Islet precursor cell (in vitro differentiated cells): ENCODE measurements around the gene DPF3.
A peak's percentile ranks its signal among the peaks of the same experiment; 100 is the strongest.
"Not testable (repeated sequence)": the region's sequence is repeated elsewhere in the genome, so short reads cannot be mapped to it uniquely, and the experiment has no call there.

ENCODE experiments used
- DNase-seq: peaks from one replicate; pipeline ENCODE4 v3.0.0-alpha.2; 2018

DPF3 gene

DNA sequence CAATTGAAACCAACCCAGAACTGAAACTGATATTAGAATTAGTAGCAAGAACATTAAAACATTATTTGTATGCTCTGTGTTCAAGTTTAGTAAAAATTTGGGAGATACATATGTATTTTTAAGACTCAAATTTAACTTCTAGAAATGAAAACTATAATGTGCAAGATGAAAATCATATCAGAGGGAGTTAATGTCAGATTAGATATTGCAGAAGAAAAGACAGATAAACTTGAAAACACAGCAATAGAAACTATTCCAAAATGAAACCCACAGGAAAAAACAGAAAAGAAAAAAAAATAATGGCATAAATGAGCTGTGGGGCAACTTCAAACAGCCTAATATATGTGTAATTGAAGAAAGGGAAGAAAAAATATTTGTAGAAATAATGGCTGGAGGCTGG lies 134.9 kb downstream of the DPF3 start:
- DNase-seq, result no peak

DNA sequence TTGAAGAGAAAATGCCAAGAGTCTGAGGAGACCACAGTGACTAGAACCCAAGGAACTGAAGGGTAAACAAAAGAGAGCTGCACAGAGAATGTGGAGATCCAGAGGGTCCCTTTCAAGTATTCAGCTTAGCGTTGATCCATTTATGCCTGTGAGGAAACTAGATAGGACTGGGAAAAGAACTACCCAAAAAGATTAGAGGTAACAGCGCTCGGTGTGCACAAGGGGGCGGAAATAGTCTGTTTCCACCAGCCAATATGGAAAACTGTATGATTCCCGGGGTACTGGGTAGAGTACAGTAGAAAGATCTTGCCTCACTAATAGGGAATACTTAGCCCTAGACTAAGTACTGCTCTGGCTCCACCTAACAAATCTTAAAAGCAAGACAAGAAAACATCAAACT lies 135.5 kb downstream of the DPF3 start:
- no peak for DNase-seq

DNA sequence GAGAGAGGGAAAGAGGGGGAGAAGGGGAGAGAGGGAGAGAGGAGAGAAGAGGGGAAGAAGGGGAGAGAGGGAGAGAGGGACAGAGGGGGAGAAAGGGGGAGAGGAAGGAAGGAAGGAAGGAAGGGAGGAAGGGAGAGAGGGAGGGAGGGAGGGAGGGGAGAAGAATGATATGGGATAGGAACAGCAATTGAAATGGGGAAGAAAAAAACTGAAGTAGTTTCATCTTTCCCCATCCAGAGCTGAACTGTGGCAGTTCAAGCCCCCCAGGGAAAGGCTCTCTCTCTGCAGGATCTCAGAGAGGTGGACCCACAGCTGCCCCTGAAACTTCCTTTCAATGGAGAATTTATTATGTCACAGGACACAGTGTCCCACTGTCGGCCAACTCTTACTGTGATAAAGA lies 136.9 kb downstream of the DPF3 start:
- DNase-seq, result no peak

DNA sequence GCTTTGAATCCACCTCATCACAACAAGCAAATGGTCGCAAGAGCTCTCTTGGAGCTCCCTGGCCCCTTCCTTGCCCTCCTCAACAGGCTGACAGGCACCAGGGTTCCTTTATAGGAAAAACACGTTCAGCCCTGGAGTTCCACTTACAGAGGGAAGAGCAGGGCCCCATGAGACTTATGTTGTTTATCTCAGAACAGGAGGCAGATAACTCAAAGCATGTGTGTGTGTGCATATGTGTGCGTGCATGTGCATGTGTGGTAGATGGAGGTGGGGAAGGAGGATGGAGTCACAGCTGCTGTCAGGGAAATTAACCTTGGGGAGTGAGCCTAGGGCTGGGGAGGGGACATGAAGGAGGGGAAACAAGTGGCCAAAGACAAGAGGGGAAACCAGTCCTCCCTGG lies 138.1 kb downstream of the DPF3 start:
- no peak for DNase-seq

DNA sequence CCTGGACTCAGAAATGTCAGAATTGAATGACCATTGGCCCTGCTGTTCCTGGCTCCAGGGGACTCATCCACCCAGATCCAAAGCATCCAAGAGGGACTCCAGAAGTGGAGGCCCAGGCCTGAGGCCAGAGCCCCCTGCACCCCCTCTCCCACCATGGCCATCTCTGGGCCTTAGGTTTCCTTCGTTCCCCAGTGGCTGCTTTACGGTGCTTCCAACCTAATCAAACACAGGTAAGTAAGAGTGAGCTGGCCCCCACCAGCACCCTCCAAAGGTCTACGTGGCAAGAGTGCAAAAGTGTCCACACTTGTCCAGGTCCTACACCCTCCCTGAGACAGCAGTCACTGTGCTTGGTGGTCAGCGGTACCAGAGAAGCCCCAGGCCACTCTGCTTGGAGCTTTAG lies 139.0 kb downstream of the DPF3 start:
- DNase-seq, result no peak

DNA sequence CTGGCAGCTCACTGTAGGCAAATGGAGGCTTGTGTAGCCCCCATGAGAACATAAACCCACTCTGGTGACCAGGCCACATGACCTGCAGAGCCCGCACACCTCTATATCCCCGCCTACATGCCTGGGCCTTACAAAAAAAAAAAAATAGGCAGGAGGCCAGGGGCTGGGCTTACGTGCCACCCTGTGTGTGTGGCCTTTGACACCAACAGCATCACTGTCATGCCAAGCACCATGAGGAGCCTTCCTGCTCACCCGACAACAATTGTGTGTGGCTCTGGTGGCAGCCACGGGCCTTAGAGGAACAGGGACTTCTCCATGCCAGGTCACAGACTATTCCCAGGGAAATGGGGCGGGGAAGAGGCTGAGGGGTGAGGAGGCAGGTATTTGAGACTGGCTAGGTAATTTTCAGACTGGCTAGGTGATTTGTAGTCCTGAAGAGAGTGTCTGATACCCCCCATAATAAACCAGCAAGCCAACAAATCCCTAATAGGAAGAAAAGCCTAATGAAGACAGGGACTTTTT lies 140.0 kb downstream of the DPF3 start:
- no peak for DNase-seq

DNA sequence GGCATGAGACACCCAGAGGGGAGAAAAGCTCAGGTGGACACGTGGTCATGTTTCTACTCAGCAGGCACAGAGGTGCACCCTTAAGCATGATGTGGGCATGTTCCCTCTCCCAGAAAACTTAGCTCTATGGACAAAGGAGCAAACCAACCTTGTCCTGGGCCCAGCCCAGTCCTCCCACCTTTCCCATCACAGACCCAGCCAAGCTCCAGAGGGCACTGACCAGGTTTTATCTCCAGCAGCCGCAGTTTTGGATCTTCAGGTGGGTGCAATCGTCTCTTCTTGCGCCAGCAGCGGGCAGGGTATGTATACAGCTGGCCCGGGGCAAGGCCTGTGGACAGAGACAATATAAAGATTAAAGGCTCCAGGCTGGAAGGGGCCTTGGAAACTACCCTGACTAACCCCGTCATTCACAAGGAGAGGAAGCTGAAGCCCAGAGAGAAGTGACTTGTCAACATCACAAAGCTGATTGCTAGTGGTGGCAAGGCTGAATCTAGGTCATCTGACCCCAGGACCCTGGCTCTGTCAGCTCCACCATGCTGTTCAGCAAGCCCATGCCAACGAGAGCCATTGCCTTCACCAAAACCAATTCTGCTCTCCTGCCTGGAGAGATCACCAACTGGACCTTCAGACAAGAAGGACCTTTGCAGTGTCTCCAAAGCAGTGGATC lies 140.7 kb downstream of the DPF3 start:
- DNase-seq, result no peak

DNA sequence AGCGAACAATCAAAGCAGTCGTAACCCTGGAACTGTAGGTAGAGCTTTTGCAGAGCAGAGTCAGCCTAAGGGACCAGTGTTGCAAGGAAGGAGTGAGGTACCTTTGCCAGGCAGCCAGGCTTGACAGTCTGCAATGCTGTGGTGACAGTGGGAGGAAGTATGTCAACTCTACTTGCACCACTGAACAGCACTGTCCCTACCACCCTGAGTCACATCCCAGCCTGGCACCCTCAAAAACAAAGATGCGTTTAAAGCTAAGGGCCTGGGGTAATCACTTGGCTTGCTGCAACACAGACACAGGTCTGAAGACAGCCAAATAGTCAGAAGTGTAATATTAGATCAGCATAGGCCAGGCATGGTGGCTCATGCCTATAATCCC lies 141.9 kb downstream of the DPF3 start:
- DNase-seq, result no peak

DNA sequence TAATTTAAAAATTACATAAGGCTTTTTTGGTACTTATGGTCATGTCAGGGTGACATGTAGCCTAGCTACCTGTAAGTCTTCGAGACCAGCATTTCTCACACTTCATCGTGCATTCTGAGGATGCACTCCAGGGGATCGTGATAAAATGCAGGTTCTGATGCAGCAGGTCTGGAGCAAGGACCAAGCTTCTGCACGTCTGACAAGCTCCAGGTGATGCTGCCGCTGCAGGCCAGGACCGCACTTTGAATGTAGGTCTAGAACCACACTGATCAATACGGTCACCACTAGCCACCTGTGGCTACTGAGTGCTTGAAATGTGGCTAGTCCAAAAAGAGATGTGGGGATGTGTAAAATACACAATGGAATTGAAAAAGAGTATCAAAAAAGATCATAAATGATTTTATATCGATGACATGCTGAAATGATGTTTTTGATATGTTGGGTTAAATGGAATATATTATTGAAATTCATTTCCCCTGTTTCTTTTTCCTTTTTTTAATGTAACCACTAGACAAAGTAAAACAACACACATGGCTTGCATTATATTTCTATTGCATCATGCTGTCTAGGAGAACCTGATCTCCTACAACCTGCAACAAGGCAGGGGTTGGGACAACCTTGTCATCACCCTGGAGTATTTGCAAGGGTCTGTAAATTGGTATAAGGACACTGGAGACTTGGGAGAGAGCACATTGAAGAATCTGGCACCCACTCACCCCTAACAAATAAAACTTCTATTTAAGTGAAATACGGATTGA lies 142.4 kb downstream of the DPF3 start:
- DNase-seq, result no peak

DNA sequence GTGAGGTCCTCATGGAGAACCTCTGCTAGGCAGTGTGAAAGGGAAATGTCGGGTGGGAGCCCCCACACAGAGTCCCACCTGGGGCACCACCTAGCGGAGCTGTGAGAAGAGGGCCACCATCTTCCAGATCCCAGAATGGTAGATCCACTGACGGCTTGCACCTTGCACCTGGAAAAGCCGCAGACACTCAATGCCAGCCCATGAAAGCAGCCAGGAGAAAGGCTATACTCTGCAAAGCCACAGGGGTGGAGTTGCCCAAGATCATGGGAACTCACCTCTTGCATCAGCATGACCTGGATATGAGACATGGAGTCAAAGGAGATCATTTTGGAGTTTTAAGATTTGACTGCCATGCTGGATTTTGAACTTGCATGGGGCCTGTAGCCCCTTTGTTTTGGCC lies 145.0 kb downstream of the DPF3 start:
- not testable (repeated sequence) for DNase-seq

DNA sequence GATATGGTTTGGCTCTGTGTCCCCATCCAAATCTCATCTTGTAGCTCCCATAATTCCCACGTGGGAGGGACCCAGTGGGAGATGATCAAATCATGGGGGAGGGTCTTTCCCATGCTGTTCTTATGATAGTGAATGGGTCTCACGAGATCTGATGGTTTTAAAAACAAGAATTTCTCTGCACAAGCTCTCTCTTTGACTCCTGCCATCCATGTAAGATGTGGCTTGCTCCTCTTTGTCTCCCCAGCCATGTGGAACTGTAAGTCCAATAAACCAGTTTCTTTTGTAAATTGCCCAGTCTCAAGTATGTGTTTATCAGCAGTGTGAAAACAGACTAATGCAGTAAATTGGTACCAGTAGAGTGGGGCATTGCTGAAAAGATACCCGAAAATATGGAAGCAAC lies 146.2 kb downstream of the DPF3 start:
- no peak for DNase-seq

DNA sequence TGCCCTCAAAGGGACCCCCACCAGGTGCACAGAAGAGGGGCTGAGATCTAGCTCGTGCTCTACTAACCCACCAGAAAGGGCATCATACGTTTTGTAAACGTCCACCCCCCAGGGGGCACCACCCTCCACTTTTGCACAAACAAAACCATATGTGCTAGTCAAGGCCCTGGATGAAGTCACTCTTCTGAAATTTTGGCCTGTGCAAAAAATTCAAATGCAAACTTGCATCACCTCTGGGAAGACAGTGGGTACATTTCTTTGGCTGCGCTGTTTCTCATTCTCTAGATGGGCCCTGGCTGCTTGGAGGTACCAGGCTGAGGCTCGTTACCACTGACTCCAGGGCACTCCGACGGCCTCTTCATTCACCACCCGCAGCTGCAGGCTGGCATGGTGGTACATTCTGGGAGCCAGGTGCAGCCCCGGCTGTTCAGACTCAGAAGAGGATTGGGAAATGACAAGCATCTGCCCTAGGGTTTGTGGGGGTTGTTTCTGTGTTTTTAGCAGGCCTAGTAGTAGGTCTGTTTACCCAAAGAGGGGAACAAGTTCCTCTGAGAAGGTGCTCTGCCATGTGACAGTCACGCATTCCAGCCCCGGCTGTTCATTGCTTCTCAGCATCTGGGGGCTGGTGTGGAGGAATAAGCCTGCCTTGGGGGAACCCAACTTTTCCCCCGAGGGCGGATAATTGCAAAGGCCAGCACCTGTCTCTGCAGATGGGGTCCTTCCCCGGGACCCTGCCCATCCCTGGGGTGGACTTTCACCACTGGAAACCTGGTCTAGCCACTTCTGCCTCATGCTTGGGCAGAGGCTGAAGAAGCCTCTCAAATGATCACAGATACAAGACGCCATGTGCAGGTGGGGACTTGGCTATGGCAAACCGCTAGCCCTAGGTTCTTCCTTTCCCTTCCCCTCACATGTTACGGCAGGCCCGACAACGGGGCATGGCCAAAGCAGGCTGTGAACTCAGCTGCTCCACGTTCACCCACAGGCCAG lies 147.6 kb downstream of the DPF3 start:
- DNase-seq, result peak; percentile 53

DNA sequence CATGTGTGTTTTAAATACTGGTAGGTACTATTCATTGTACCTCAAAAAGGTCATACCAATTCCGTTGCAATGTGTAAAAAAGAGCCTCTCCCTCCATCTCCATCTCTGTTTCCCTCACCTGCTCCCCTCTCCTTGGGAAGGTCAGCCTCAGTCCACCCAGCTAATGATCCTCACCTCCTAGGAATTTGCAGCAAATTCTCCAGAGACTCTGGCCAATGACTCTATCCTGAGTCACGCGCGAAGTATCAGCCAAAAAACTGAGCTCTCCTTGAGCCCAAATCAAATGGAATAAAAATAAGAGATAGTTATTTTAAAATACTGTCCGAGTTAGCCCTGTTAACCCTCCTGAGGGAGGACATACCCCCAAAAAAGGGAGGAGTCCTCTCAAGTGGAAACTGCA lies 148.4 kb downstream of the DPF3 start:
- peak; percentile 37 for DNase-seq

DNA sequence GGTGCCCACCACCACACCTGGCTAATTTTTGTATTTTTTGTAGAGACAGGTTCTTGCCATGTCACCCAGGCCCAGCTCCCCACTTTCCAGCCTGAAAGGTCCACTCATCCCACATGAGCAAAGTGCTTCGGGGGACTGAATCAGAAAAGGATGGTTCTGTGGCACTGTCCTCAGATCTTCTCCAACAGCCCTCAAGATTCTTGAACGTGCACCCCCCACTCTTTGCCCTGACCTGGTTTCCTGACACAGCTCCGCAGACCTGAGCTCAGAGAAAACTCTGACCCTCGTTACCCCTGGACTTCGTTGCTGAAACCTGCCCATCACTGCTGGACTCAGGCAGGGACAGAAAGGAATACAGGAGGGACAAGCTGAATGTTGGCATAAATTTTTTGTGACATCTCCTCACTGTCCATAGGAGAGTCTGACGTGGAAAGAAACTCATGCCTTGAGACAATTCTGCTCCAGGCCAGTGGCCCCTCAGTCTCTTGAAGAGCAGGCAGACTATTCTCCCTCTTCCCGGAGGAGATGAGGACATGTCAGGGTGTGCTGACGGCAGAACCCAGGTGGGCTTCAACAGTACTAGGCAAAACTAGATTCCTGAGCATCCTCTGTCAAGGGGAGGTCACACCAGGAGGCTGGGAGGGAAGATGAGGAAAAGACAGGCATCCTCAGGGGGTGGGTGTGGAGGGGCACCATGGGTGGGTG lies 149.3 kb downstream of the DPF3 start:
- DNase-seq, result peak; percentile 31

DNA sequence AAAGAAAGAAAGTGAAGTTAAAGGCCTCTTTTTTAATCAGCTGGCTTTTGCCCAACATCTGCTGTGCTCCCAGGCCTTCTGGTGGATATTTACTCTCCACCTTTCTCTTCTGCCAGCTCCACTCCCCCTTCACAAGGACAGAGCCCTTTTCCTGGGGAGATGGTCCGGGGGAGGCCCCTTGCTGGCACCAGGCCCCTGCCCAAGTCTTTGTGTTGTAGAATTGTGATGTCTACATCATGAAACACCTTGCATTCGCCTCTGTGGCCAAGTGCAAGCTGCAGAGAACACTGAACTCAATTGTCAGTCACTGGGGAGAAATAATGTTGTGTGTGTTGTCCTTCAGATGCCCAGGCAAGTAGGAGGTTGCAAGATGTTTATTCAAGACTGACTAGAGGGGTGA lies 150.3 kb downstream of the DPF3 start:
- peak; percentile 9 for DNase-seq

DNA sequence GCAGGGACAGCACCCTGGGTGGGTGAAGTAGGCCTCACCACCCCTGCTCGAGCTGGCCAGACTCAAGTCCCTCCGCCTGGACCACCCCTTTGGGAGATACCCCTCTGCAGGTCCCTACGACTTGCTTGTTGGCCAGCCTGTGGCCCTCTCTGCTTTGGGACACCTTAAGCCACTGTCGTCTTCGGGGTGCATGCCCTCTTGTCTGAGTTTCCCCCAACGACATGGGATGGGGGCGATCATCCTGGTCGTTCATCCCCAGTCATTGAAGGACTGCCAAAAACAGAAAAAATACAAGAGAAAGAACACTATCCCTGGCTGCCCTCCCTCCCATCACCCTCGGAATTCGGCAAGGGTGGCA lies 151.1 kb downstream of the DPF3 start:
- DNase-seq, result peak; percentile 16

DNA sequence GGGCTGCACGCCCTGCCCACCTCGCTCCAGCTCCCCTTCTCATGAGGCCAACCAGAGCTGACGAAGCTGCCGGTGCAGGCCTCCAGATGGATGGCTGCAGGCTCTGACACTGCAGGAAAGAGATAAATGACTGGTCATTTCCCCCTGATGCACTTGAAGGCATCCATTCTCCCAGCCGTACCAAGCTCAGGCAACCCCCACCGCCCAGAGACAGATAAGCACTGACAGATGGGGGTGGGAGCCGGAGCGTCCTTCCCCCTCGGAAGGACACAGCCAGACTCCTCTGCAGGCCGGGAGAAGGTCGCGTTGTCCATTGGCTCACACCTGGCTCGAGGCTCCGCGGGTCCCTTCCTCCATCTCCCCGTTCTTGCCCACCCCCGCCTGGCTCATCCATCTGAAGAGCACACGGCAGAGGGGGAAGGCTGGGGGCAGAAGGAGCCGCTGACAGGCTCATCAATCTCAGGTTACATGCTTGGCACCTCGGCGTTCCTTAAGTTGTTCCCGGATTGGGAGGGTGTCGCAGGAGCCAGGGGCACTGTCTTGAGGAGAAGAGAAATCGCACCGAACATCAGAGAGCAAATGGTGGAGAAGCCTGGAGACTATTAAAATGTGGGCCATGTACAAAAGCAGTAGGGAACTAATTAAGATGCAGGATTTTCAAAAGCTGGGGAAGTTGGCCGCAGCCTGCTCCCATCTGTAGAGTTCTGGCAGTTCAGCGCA lies 151.6 kb downstream of the DPF3 start:
- peak; percentile 48 for DNase-seq

DNA sequence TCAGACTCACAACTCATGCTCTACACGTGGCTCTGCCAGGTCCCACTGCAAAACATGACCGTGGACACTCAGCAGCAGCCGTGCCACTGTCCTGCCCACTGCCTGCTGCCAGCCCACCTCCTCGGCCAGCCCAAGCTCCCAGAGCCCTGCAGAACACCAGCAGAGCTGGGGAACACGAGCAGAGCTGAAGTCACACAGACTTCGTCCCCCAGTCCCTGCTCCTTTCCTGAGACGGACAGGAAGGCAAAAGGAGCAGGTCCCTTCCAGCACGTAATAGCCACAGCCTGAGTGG lies 152.1 kb downstream of the DPF3 start:
- DNase-seq, result no peak

DNA sequence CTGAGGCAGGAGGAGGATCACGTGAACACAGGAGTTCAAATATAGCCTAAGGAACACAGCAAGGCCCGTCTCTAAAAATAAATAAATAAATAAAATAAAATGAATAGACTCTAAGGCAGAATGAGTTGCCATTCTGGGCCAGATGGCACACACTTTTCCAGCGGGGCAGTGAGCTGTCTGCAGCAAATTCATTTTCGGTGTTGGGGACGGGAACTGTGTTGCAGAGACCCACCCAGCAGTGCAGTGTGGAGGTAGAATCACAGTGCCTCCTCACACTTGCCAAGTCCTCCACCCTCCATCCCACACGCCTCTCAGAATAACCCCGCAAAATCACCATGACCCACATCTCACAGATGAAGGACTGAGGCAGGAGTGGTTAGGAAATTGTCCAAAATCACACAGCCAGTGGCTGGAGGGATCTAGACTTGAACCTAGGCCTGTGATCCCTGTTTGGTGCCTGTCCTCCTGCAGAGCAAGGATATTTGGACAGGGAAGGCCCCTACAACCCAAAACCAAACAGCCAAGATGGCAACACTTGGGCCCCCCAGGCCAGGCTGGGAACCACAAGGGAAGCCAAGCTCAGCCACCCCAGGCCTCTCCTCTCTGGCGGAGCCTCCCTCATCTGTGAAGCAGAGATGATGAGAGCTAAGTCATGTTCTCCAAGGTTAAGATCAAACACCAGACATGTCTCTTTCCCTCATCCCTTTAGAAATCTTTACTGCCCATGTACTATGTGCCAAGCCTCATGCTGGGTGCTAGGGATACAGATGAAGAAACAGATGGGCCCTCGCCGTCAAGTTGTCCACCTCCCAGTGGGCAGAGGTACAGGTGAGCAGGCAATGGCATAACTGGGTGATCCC lies 152.7 kb downstream of the DPF3 start:
- peak; percentile 20 for DNase-seq

DNA sequence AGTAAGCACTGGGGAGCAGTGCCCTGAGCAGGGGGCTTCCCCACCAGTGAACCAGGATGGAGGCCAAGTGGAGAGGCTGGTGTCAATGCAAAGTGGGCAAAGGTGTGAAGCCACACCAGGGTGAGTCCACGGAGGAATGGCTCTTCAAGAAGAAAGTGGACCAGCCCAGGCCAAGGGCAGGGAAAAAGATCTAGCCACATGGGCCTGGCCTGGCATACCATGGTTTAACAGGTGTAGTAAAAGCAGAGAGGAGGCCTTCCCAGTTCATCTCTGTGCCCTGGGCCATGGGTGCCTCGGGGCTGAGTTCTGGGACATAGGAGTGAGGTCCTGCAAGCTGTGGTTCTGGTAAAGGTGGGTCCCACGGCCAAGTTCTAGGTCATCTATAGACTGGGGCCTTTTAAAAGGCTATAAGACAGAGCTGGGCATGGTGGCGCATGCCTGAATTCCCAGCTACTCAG lies 153.4 kb downstream of the DPF3 start:
- peak; percentile 29 for DNase-seq
